Measurements from ENCODE around the gene FBXO46.

FBXO46 gene

GRCh38 chr19:45682908-45683307, 47.8 kb downstream of the FBXO46 start:
- Histone ChIP-seq H3K79me2 (ENCODE audit: control insufficient read depth, low read length) (peaks cover 1% of the 10 kb centered on the region; the same call in 1 of the 2 replicates), H3F3A (ENCODE audit: control insufficient read depth, insufficient read depth) (peaks cover 15% of the 10 kb centered on the region), H3K4me2 (ENCODE audit: low read length) (no peak overlapping the region), H3K36me3 (ENCODE audit: control insufficient read depth, low read length) (peaks cover 37% of the 10 kb centered on the region), H3K9me3 (ENCODE audit: control insufficient read depth, insufficient read depth, low read length) (no peaks in the 10 kb centered on the region), H3K9me2 (replicated peaks; ENCODE audit: control insufficient read depth, low read length) (no peaks in the 10 kb centered on the region), H4K20me1 (ENCODE audit: control insufficient read depth, insufficient read depth, low read depth, low read length) (no peaks in the 10 kb centered on the region), H3K27me3 (ENCODE audit: control insufficient read depth, low read length) (no peaks in the 10 kb centered on the region), H3K27ac (ENCODE audit: low read depth, low read length) (no peak overlapping the region), H3K4me1 (ENCODE audit: control insufficient read depth, low read length) (peaks cover 16% of the 10 kb centered on the region), H3K4me3 (ENCODE audit: low read length) (no peak overlapping the region)
- TF ChIP-seq CTCF (IDR thresholded peaks at IDR 0.05; ENCODE audit: low read depth, low read length, poor library complexity, severe bottlenecking) = no peak
- no peak for TF ChIP-seq EZH2phosphoT487 (IDR thresholded peaks at IDR 0.05; ENCODE audit: borderline replicate concordance, low read length)

GRCh38 chr19:45682117-45682516, 48.6 kb downstream of the FBXO46 start:
- Histone ChIP-seq H3K36me3 (ENCODE audit: control insufficient read depth, low read length) (peaks cover 29% of the 10 kb centered on the region), H3K4me1 (ENCODE audit: control insufficient read depth, low read length) (peaks cover 21% of the 10 kb centered on the region), H3F3A (ENCODE audit: control insufficient read depth, insufficient read depth) (peaks cover 15% of the 10 kb centered on the region), H3K9me3 (ENCODE audit: control insufficient read depth, insufficient read depth, low read length) (no peaks in the 10 kb centered on the region), H3K79me2 (ENCODE audit: control insufficient read depth, low read length) (no peaks in the 10 kb centered on the region), H4K20me1 (ENCODE audit: control insufficient read depth, insufficient read depth, low read depth, low read length) (no peaks in the 10 kb centered on the region), H3K27ac (ENCODE audit: low read depth, low read length) (no peak overlapping the region), H3K27me3 (ENCODE audit: control insufficient read depth, low read length) (no peaks in the 10 kb centered on the region), H3K4me3 (ENCODE audit: low read length) (peak overlapping the region; percentile 70), H3K4me2 (ENCODE audit: low read length) (peak overlapping the region; percentile 82), H3K9me2 (replicated peaks; ENCODE audit: control insufficient read depth, low read length) (no peaks in the 10 kb centered on the region)
- TF ChIP-seq CTCF (IDR thresholded peaks at IDR 0.05; ENCODE audit: low read depth, low read length, poor library complexity, severe bottlenecking) = no peak
- TF ChIP-seq EZH2phosphoT487 (IDR thresholded peaks at IDR 0.05; ENCODE audit: borderline replicate concordance, low read length) = no peak

- H3K9me3 ChIP-seq (ENCODE audit: control insufficient read depth, insufficient read depth, low read length) = no peaks in the 10 kb centered on the region
- peaks cover 26% of the 10 kb centered on the region for H3K36me3 ChIP-seq (ENCODE audit: control insufficient read depth, low read length)
- H3K4me1 ChIP-seq (ENCODE audit: control insufficient read depth, low read length) = peaks cover 26% of the 10 kb centered on the region
- H3K27me3 ChIP-seq (ENCODE audit: control insufficient read depth, low read length) = no peaks in the 10 kb centered on the region
- H3K79me2 ChIP-seq (ENCODE audit: control insufficient read depth, low read length) = no peaks in the 10 kb centered on the region
- peak overlapping the region; percentile 70 for H3K4me3 ChIP-seq (ENCODE audit: low read length)
- no peaks in the 10 kb centered on the region for H3K9me2 ChIP-seq (replicated peaks; ENCODE audit: control insufficient read depth, low read length)
- H3F3A ChIP-seq (ENCODE audit: control insufficient read depth, insufficient read depth) = peaks cover 15% of the 10 kb centered on the region
- H3K27ac ChIP-seq (ENCODE audit: low read depth, low read length) = no peak overlapping the region
- H4K20me1 ChIP-seq (ENCODE audit: control insufficient read depth, insufficient read depth, low read depth, low read length) = no peaks in the 10 kb centered on the region
- peak overlapping the region; percentile 82 for H3K4me2 ChIP-seq (ENCODE audit: low read length)
- TF ChIP-seq EZH2phosphoT487 (IDR thresholded peaks at IDR 0.05; ENCODE audit: borderline replicate concordance, low read length) (no peak), CTCF (IDR thresholded peaks at IDR 0.05; ENCODE audit: low read depth, low read length, poor library complexity, severe bottlenecking) (peak; percentile 88)
These were observed 49.2 kb downstream of the FBXO46 start for GRCh38 chr19:45681391-45682015.
